MV-4-11 (cell line): ENCODE measurements around the gene AGXT.

Experiments used
- DNase-seq: peaks from one replicate; lab custom pipeline; 2025; lab: John Stamatoyannopoulos, UW

Gene AGXT

GRCh38 chr2:240915526-240916341 lies 47.1 kb downstream of the AGXT start:
- DNase-seq: no peak

- no peak for DNase-seq
Observed at GRCh38 chr2:240916571-240917008, 48.0 kb downstream of the AGXT start.

- no peak for DNase-seq
Observed at GRCh38 chr2:240917009-240917683, 48.5 kb downstream of the AGXT start.

- DNase-seq: no peak
Observed at GRCh38 chr2:240917684-240918257, 49.1 kb downstream of the AGXT start.

- no peak for DNase-seq
Observed at GRCh38 chr2:240918258-240919091, 49.9 kb downstream of the AGXT start.

GRCh38 chr2:240919161-240919781 lies 50.6 kb downstream of the AGXT start:
- DNase-seq: no peak

GRCh38 chr2:240919786-240920782 lies 51.5 kb downstream of the AGXT start:
- no peak for DNase-seq

GRCh38 chr2:240920783-240921231 lies 52.2 kb downstream of the AGXT start:
- DNase-seq: no peak

GRCh38 chr2:240921311-240921994 lies 52.8 kb downstream of the AGXT start:
- no peak for DNase-seq

- DNase-seq: no peak
Observed at GRCh38 chr2:240921995-240922244, 53.3 kb downstream of the AGXT start.

GRCh38 chr2:240922245-240922981 lies 53.8 kb downstream of the AGXT start:
- DNase-seq: no peak

- no peak for DNase-seq
Observed at GRCh38 chr2:240922982-240923537, 54.4 kb downstream of the AGXT start.

- DNase-seq: no peak
Observed at GRCh38 chr2:240925191-240925567, 56.6 kb downstream of the AGXT start.

GRCh38 chr2:240925568-240926515 lies 57.2 kb downstream of the AGXT start:
- DNase-seq: no peak

GRCh38 chr2:240926516-240927389 lies 58.1 kb downstream of the AGXT start:
- no peak for DNase-seq

- DNase-seq: no peak
Observed at GRCh38 chr2:240927390-240927781, 58.8 kb downstream of the AGXT start.
